Thyroid gland (tissue), 4 donors: ENCODE data around the gene PRDX5.

Source experiments
- CTCF ChIP-seq, 6 experiments: fragments of 200-600 bp in 3 of 6; fragments of 450-650 bp in 3 of 6; sonication (generic) in 3 of 6; IDR thresholded peaks; one replicate each; pipeline ENCODE4 v1.5.1; 2016 to 2019; ENCODE audit warnings: antibody characterized with exemption in 6 of 6, mild to moderate bottlenecking in 2 of 6, inconsistent platforms in 1 of 6, moderate library complexity in 1 of 6
- POLR2A ChIP-seq, 2 donors: fragments of 450-650 bp; IDR thresholded peaks; one replicate each; pipeline ENCODE4 v1.6.1; 2017; ENCODE audit warnings: antibody characterized with exemption in 2 of 2, mild to moderate bottlenecking in 2 of 2, moderate library complexity in 1 of 2

DNA sequence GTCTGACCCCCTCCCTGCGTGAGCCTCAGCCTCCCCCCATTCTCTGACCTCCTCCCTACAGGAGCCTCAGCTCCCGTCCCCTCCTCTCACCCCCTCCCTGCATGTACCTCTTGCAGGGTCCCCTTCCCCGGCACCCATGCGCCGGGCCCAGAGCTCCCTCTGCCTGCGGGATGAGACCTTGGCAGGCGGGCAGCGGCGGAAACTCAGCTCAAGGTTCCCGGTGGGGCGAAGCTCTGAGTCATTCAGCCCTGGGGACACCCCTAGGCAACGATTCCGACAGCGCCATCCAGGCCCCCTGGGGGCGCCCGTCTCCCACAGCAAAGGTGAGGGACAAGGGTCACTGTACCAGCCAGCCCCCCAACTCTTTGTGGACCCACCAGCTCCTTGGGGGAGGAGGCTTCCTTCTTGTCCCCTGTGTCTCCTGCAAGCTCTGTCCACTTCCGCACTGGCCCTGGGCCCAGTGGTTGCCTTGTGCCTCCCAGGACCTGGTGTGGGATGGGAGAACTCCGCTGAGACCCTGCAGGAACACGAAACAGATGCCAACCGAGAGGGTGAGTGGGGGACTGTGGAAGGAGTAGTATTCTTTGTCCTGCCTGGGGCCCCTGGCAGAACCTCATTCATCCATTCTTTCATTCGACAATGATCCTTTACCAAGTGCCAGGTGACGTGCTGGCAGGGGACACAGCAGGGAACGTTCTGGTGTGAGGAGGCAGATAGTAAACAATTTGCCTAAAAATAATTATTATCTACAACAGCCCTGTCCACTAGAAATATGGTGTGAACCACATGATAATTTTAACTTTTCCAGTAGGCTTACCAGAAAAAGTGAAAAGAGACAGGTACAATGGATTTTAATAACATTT, 37.4 kb downstream of the PRDX5 start:
- TF ChIP-seq POLR2A (IDR thresholded peaks at IDR 0.05) = no peak
- TF ChIP-seq CTCF (IDR thresholded peaks at IDR 0.05) = peak; percentile 43 to 86 (median 72)
